Muscle of arm (tissue), 12 donors: Measurements from ENCODE around the gene CADM2. TPM values are rescaled to one million over a fixed set of nuclear protein-coding genes. Genes with fewer than 3 reads are reported as not detected.

Experiments used
- DNase-seq: peaks from one replicate; pipeline ENCODE4 v3.0.0-alpha.2; 2013
- polyA plus RNA-seq, 12 donors: library from polyadenylated mRNA; unstranded; fragments of 120-200 nt; gene quantifications; one replicate each; pipeline ENCODE4 v1.2.1, GENCODE V29; 2013; ENCODE audit not compliant: insufficient read length in 12 of 12

CADM2 gene
- polyA plus RNA-seq, 12 donors: 2.3 to 28.5 (median 5.5) TPM; not detected in 1

GRCh38 chr3:85571835-85572234 lies 613.0 kb downstream of the CADM2 start:
- DNase-seq: no peak

GRCh38 chr3:85572426-85572825 lies 613.6 kb downstream of the CADM2 start:
- no peak for DNase-seq

DNA sequence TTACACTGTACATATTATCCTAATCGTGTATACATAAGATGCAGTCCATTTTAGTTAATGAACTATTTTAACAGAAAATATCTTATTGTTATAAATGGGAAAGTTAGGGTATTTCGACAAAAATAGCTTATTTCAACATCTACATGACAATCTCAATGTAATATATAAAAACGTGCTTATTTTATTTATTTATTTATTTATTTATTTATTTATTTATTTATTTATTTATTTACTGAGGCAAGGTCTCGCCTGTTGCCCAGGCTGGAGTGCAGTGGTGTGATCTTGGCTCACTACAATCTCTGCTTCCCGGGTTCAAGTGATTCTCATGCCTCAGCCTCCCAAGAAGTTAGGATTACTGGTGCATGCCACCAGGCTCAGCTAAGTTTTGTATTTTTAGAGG lies 614.2 kb downstream of the CADM2 start:
- DNase-seq: no peak

- no peak for DNase-seq
These were observed 615.4 kb downstream of the CADM2 start for GRCh38 chr3:85574006-85574705.

DNA sequence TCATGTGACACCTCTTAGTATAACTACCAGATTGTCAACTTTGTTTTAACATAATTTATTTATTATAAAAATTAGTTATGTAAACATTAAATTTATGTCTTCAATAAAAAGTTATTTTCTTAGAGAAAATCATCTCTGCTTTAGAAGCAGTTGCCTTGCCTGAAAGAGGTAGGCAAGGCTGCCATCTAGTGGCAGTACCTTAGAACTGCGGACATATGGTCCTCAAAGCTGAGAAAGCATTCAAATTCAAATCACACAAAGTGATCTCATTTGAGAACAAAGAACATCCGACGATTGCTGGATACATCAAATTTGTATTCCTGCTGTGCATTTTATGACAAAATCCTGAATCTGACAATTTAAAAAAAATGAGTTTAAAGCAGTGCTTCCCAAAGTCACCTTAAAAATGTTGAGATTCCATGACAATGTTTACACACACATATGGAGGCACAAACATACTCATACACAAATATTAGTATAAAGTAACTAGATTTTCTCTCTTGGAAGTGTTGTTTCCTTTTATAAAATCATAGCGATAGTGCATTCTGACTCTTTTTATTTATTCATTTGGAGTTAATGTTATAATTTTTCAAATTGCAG lies 617.4 kb downstream of the CADM2 start:
- peak; percentile 66 for DNase-seq

DNA sequence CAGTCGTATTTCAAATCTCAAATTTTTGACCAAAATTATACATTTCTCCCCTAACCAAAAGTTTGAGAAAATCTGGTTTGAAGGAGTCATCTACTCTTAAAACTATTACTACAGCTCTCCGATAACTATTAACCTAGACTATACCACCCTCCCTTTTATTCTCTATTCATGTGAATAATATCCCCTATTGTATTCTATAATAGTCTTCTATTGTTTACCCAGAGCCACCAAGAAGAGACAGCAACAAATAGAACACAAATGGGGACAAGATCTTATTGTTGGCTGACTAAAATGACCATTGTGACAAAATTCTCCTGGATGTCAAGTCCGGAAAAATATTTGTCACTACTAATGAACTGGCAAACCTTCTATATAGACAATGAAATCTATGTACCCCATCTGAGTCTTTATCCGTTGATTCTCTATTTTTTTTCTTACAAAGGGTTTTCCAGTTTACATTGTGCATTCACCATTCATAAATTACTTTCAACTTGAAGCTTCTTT lies 618.0 kb downstream of the CADM2 start:
- no peak for DNase-seq

DNA sequence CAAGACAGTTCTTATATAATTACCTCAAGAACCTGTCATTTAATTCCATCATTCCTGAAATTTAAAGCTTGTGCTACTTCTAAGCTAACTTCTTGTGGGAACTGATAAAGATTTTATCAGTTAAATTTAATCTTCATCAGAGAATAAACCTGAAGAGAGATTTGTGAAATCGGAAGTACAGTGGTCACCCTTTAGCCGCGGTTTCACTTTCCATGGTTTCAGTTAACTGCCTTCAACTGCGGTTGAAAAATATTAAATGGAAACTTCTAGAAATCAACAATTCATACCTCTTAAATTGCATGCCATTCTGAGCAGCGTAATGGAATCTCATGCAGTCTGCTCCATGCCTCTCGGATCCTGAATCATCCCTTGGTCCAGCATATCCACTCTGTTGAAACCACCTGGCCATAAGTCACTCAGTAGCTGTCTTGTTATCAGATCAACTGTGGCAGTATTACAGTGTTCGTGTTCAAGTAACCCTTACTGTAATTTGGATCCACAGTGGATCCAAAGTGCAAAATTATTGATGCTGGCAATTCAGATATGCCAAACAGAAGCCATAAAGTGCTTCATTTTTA lies 626.1 kb downstream of the CADM2 start:
- no peak for DNase-seq

DNA sequence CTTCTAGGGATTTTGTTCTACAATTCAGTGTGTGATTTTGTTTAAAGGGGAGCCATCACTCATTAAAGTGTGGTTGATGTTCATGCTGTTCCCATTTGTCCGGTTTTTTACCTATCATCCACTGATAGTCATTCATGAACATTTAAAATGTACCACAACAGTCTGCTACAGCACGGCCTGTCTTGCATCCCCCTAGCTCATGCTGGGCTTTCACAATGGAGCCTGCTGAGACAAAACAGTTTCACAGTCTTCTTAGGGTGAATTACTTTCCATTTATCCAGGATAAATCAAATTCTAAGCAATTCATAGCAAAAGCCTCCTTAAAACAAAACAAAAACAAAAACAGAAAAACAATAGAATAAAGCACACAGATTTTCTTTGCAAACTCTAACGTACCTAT lies 627.2 kb downstream of the CADM2 start:
- DNase-seq: no peak

DNA sequence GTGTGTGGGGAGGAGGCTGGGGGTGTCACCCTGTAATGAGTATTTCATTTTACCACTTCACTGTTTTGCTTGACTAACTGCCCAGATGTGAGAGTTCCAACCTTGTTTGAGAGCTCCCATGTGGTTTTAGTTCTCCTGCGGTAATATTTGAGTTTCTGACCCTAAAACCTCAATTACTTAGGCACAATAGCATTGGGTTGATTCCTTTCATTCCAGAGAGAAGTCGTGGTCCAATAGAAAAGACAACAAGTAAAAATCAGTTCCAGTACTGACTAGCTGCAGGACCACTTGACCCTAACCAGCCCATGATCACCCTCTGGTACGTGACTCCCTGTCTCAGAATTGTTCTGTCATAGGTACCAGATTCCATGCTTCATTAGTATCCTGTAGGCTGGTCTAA lies 630.4 kb downstream of the CADM2 start:
- no peak for DNase-seq

- no peak for DNase-seq
These were observed 632.7 kb downstream of the CADM2 start for GRCh38 chr3:85591451-85591850.

DNA sequence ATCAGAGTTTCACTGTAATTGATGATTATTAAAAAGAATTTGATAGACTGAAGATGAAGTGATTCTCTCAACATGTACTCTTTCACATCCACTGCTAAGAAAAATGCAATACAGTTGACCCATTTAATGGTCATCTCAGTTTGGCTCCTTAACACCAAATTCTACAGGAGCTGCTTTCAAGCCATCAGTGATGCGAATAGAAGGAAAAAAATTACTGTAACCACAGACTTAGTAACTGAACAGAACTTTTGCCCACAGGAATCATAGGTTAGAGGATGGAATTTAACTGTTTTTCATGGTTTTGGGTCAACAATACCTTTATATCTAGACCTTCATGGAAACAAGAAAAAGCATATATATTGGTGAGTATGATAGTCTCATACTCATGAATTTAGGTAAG lies 633.5 kb downstream of the CADM2 start:
- DNase-seq: no peak

DNA sequence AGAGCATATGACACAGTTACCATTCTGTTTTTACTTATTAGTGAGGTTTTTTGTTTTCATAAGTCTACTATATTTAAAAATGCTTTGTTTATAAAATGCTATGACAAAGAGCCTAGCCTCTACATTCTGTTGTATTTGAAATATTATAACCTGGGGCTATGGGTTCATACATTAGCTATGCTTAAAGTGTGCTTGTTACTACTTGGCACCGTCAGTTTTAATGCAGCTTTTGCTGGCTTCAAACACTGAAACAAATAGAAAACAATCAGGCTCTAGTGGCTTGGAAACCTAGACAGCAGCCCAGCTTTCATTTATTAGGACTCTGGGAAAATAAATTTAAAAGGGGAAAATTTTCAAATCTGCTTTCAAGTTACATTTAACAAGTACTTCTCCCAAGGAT lies 635.9 kb downstream of the CADM2 start:
- DNase-seq: no peak

GRCh38 chr3:85603378-85603777 lies 644.6 kb downstream of the CADM2 start:
- no peak for DNase-seq

DNA sequence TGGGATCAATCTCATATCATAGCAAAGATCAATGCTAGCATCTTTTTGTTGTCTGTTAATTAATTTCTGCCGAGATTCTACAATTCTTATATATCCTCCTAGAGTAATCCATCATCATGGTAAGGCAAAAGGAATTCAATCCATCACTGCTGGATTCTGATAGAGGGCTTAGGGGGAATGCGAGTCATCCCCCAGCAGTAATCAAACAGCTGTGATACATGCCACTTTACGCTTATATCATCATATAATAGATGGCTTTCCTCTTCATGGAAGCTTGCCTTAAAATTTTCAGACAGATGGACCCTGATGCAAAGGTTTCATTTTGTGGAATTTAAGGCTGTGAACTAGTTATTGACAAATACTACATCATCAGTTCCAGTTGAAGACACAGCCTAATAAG lies 645.9 kb downstream of the CADM2 start:
- DNase-seq: no peak

DNA sequence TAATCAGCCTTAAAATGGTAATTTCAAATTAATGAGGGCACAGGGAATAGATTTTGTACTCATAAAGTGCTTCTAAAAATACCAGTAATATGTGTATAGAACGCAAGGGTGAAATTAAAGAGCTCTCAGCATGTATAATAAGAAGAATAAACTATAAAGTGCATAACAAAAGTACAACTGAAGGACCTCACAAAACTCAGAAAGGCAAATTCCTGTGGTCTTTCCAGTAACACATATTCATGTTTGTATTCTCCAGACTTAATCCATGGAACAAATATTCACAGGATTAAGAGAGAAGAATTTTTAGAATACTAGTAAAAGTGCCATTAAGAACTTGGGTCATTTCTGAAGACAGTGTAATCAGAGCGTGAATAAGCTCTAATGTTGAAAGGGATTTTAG lies 646.3 kb downstream of the CADM2 start:
- no peak for DNase-seq

GRCh38 chr3:85626662-85627061 lies 667.9 kb downstream of the CADM2 start:
- no peak for DNase-seq

GRCh38 chr3:85627932-85628331 lies 669.1 kb downstream of the CADM2 start:
- DNase-seq: no peak

- DNase-seq: no peak
These were observed 672.3 kb downstream of the CADM2 start for GRCh38 chr3:85631070-85631469.

- DNase-seq: no peak
These were observed 674.1 kb downstream of the CADM2 start for GRCh38 chr3:85632921-85633320.

DNA sequence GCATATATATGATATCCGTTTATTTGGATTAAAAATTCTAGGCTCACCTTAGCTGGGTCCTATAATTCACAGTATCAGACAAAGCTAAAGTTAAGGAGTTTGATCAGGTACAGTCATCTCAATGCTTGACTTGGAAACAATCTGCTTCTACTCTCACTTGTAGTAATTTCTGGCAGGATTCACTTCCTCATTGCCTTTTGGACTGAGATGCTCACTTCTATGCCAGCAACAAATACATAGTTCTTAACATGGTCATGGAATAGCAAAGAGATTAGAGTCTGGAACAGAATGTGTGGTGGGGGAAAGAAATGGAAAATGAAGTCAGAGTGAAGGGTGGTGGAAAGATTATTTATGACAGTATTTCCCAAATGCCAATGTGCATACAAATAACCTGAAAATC lies 693.6 kb downstream of the CADM2 start:
- DNase-seq: peak; percentile 3

DNA sequence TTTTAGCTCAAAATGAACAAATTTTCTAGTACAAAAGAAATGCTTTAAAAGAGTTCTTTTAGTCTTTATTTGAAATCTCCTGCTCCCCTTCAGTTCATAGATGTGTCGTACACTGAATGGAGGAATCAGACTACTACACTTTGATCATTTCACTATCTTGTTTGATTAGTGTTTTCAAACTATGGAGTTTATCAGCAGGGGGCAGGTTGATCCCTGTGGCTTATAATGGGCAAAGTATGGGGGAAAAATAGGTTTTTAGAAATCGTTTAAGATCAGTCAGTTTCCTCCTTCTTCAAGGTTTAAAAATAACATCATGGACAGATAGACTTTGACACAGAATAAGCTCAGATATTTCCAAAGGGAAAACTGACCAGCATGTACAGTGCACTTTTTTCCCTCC lies 701.7 kb downstream of the CADM2 start:
- DNase-seq: no peak

DNA sequence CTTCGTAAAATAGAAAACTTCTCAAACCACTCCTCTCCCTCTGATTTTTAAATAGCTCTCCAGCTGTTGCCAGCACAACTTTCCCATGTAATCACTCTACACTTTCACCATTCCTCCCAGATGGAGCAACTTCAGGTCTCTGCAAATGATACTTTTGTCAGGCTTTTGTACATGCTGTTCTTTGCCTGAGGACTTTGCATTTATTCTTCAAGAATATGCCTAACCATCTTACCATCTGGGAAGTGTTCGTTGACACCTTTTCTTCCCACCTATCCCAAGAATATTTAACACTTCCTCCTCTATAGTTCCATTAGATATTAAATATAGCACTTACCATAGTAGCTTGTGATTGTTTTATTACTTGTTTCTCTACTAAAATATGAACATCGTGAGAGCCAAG lies 703.7 kb downstream of the CADM2 start:
- DNase-seq: no peak

DNA sequence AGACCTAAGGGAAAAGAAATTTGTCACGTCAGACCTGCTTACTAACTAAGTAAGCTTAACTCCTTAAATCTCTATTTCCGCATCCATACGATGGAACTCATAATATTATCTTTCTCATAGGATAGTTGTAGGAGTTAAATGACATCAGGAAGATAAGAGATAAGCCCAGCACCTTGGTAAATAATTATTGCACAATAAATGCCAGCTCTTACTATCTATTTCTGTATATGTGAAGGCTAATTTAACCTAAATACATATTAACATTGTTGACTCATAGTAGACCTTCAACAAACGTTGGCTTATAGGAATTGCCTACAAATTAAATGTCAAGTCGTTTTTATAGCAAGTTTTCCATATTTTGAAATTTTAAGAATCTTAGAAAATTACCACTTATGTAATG lies 709.0 kb downstream of the CADM2 start:
- DNase-seq: no peak
